GM18505 (cell line): ENCODE results near the gene DEK.
A peak's percentile ranks its signal among the peaks of the same experiment; 100 is the strongest.

Experiments
- ATAC-seq: cut with Tn5 transposase; IDR thresholded peaks from one replicate; pipeline ENCODE4 v1.9.1; 2021; ENCODE audit not compliant: unreplicated experiment
- POLR2A ChIP-seq: IDR thresholded peaks from 4 replicates; pipeline ENCODE4 v1.6.1; 2011; ENCODE audit warnings: borderline replicate concordance; ENCODE audit not compliant: insufficient read depth, insufficient read length; ENCODE audit errors: extremely low read depth

The DEK gene

DNA sequence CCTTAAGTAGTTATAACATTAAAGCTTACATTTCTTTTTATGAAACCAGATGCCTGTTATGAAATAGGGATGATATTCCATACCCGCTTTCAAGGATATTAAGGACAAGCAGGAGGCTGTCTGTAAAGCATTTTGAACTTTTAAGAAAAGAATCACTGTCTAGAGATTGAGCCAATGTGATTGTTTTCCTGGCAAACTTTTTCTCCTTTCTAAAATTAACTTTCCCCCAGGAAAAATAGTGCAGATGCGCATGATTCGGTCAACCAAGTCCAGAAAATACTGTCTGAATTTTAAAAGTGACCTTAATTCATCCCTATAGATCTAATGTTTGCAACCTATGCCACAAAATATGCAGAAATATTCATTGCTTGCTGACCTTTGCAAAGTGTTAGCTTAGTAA lies 15.1 kb upstream of the DEK start:
- no peak for ATAC-seq
- TF ChIP-seq POLR2A = no peak

DNA sequence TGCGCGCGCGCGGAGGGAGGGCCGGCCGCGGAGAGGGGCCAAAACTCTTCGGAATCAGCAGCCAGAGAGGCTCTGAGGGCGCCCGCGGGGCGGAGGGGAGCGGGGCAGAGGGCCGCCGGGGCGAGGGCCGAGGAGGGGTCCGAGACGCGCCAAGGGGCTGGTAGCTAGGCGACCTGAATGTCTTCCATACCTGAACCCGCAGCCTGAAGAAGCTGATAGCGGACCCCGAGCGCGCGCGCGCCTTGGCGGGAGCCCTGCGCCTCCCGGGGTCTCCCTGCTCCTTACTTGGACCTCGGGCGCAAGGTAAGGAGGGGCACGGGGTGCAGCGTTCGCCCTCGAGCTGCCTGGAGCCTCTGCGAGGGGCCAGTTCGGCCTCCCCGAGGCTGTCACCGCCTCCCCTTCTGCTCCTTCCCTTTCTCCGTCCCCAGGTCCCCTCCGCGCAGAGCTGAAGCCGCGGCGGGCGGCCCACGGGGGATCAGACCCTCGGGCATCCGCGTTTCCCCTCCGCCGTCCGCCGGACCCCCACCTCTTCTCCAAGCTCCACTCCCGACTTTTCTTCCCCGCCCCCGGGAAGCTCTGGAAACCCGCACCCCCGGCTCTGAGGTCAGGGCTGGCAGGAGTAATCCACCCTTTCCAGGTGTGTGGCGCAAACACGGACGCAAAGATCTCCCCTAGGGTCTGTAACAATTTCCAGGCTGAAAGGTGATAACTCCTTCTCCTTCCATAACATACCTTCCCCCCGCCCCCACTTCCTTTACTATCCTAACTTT lies 13.1 kb upstream of the DEK start:
- no peak for ATAC-seq
- no peak for TF ChIP-seq POLR2A

DNA sequence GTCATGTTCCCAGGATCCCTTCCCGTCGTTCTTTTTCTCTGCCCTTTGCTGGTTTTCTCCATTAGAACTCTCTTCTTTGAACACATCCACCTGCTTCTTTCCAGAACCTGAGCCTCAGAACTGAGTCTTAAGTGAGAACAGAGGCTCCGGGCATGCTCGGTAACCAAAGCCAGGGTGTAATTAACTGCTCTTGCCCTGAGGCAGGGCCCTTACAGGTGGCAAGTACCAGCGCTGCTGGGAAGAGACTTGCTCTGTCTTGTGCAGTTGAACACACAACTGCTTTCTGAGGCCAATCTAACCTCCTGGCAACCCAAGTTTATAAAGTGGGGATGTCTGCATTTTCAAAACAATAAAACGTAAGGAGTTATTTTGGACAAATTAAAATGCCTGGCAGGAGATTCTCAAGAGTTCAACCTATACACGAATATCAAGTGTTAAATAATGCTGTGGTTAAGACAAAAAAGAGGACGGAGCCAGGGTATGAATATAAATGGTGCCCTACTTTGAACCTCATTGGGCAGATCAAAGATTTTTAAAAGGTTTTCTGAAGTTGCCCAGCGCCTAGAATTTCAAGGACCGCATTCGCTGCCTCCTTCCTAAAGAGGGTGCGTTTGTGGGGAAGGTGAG lies 12.4 kb upstream of the DEK start:
- no peak for ATAC-seq

DNA sequence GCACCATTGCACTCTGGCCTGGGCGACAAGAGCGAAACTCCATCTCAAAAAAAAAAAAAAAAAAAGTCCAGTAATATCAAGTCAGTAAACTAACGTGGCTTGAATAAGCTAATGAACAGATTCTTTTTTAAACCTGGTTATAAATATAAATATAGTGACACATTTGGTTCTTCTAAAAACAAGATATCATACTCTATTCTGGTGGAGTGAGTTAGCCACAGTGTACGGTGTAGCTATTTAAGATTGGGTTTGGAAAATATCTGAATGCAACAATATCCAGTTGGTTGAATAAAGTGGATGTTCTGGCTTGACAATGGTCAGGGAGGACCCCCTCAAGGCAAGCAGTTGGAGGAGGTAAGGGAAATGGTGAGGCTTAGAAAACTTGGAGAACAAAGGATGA lies 5.9 kb upstream of the DEK start:
- no peak for TF ChIP-seq POLR2A

More for the DNA sequence above, 12.4 kb upstream of the DEK start:
- TF ChIP-seq POLR2A = no peak

DNA sequence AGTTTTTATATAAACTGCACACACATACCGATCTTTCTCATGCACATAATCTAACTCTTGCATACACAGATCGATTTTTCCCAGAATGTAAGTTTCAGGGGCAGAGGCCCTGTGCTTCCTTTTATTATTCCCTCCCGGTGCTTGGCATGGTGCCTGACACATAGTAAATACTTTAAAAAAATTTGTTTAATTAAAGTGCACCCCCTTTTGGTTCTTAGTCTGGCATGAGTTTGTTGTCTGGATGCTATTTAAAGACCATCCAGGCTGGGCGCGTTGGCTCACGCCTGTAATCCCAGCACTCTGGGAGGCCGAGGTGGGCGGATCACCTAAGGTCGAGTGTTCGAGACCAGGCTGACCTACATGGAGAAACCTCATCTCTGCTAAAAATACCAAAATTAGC lies 5.4 kb upstream of the DEK start:
- TF ChIP-seq POLR2A = no peak
- ATAC-seq = no peak

More for the DNA sequence above, 5.9 kb upstream of the DEK start:
- ATAC-seq = no peak

DNA sequence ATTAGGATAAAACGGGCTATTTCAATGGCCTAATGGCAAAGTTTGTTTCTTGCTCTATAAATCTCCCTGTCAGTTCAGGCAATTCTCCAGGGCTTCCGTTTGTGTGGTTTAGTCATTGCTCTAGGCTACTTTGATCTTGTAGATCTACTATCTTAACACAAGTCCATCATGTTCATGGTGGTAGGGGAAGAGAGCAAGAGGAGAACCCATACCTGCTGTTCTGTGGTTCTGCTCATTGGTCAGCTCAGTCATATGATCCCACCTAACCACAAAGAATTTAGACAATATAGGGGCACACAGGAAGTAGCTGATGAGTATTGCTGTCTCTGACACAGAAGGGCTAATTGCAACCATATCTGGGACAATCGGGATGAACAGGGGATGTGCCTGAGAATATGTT lies 4.9 kb upstream of the DEK start:
- no peak for TF ChIP-seq POLR2A
- peak; percentile 48 for ATAC-seq

DNA sequence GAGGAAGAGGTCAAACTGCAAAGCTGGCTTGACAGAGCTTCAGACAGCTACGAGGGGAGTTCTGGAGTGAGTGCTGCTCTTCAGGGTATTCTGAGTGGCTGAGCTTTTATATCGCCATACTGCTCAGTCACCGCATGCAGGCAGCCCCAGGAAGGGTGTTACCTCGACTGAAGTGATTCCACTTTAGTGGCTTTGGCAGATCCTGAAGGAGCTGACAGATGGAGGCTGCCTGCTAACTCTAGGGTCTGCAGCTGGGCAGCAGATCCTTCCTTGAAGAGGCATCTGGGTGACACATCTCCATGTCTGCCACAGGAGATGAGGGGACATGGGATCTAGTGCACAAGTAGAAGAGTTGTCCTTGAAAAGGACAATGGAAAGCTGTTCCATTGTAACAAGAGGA lies 3.7 kb upstream of the DEK start:
- TF ChIP-seq POLR2A = no peak
- ATAC-seq = no peak

DNA sequence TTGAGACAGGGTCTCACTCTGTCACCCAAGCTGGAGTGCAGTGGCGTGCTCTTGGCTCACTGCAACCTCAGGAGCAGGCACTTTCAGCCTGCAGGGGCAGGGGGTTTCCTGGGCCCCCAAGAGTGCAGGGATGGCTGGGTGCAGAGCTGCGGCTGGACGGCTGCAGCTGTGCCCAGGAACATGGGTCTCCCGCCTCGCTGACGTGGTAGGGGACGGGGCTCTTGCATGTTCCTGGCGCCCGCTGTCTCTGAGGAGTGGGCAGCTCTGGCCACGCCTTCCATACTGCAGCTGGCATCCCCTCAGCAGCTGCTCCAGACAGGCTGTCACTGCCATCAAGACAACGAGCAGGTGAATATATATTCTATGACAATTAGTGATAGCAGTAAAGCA lies 2.2 kb upstream of the DEK start:
- no peak for ATAC-seq
- no peak for TF ChIP-seq POLR2A

DNA sequence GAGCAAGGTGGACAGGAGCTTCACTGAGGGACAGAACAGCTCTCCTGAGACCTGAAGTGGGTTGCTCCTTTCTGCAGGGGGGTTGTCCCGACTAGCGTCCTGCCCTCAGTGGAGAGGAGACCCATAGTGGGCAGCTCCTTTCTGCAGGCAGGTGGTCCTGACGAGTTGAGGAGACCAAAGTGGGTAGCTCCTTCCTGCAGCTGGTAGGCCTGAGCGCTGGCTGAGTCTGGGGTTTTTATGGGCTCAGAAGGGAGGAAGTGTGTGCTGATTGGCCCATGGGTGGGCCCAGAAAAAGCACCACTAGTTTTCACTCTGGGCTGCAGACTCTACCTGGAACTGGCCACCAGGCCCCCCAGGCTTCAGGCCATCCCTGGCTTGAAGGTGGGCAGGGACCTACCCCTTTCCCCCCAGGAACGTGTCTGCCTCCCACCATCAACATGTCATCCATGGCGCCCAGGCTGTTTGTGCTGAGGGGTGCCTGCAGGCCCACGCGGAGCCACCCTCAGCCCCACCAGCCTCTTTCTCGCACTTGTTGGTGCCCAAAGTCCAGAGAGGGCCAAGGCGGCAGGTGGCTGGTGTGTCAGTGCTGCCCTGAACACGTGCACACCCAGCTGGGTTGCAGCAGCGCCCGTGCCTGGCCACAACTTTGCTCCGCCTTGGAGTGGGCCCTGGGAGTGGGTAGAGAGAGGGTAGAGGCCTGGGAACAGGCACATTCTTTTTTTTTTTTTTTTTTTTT lies 1.6 kb upstream of the DEK start:
- TF ChIP-seq POLR2A = no peak
- no peak for ATAC-seq

DNA sequence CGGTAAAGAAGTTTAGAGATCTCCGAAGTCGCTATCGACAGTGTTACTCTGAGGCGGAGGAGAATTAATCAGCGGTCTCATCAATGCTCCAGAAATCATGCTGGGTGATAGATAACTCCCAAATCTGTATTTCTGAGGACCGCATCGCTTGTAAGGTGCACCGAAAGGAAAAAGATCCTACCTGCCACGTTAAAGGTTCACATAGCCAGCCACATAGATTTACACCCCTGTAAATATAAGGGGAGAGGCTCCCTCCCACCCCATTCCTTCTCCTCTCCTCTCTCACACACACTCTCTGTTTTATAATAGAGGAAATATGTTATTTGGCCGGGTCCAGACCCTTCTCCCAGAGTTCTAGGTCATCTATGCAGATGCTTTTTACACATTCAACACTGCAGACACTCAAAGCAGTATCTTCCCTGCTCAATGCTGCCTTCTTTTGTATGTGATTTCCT lies 620 bp upstream of the DEK start:
- TF ChIP-seq POLR2A = no peak
- no peak for ATAC-seq

DNA sequence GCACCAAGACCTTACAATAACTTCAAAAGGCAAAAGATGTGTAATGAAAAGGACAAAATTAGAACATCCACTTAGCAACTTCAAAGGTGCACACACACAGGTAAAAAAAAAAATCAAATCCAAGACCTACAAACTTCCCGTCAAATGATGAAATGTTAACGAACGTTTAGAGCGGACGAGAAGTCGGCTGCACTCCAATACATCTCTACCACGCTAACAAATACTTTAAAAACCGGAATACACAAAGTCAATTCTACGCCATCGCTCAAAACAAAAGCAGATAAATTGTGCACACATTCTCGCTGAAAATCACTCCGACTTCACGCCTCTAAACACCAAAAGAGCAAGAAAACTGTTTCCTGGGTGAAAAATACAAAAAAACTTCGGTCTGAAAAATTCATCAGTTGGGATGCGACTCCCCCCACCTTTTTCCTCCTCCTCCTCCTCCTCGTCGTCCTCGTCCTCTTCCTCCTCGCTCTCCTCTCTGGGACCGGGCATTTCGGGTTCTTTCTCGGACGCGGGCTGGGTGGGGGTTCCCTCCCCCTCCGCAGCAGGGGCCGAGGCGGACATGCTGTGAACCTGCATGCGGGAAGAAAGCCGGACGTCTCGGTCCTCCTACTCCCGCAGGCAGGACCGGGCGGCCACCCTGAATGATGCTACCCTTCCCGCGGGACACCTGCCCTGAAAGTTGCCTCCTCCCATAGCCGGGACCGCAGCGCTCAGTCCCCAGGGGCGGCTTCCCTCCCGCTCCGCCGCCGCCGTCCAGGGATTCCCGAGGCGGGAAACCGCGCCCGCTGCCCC lies 712 bp downstream of the DEK start:
- ATAC-seq = peak; percentile 4

DNA sequence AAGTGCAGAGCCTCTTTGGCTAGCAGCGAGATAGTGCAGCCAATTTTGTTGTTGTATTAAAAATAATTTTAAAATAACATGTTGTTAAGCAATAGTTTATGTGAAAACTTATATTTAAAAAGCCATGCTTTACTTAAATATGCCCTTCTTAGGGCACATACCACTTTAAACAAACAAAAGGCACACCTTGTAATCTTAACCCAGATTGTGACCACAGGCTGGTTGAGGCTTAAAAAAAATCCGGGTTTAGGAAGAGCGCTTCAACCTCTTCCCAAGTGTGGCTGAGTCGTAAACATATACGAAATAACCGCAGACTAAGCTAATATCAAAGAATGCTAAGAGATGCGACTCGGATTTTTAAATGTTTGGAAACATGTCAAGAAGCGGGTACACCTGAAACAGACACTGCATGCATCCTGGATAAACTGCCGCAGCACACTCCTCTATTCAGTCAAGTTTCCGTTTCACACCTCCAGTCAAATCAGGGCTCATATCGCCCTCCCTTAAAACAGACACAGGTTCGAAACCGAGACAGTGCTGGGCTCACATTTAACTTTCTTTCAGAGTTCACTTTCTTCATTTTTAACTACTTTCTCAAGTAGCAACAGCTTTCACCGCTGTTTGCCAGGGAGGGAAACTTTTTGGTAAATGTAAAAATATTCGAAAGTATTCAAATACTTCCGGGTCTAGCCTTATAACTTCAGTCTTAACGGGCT lies 1.5 kb downstream of the DEK start:
- TF ChIP-seq POLR2A = peak; percentile 69
- ATAC-seq = peak; percentile 50

More for the DNA sequence above, 712 bp downstream of the DEK start:
- TF ChIP-seq POLR2A = no peak
